K562 (cell line): ENCODE data around the gene YIF1A. TPM values are rescaled to one million over a fixed set of nuclear protein-coding genes. Genes with fewer than 3 reads are reported as not detected.
A peak's percentile ranks its signal among the peaks of the same experiment; 100 is the strongest.

Experiments
- ARID3A ChIP-seq: IDR thresholded peaks from 2 replicates; pipeline ENCODE4 v1.6.1; 2012; ENCODE audit warnings: low read depth, low read length, improper control_type of control experiment, borderline replicate concordance
- CHD2 ChIP-seq: IDR thresholded peaks from 2 replicates; pipeline ENCODE4 v1.6.1; 2011; ENCODE audit warnings: low read depth, low read length
- DNMT1 ChIP-seq: fragments of 450-650 bp; IDR thresholded peaks from 2 replicates; pipeline ENCODE4 v1.6.1; 2016; ENCODE audit warnings: antibody characterized with exemption, mild to moderate bottlenecking
- FOXA1 ChIP-seq: fragments of 450-650 bp; IDR thresholded peaks from 2 replicates; pipeline ENCODE4 v1.6.1; 2016; ENCODE audit warnings: mild to moderate bottlenecking, borderline replicate concordance
- FOXO4 ChIP-seq: fragments of 450-650 bp; formaldehyde crosslinking; IDR thresholded peaks from 2 replicates; pipeline ENCODE4 v1.4.0; 2020; ENCODE audit warnings: mild to moderate bottlenecking, moderate library complexity
- HDGF ChIP-seq: fragments of 450-650 bp; IDR thresholded peaks from 2 replicates; pipeline ENCODE4 v1.6.1; 2016
- HNRNPUL1 ChIP-seq: fragments of 200-400 bp; formaldehyde crosslinking; IDR thresholded peaks from 2 replicates; pipeline ENCODE4 v1.6.1; 2017; ENCODE audit warnings: low read length
- MCM7 ChIP-seq, 2 experiments: fragments of 450-650 bp; IDR thresholded peaks; 2 replicates each; pipeline ENCODE4 v1.6.1; 2016 to 2018
- MECOM ChIP-seq: fragments of 250-450 bp; sonication (Bioruptor Pico); IDR thresholded peaks from 2 replicates; pipeline ENCODE4 v1.8.0; 2022; ENCODE audit warnings: inconsistent platforms
- PCBP1 ChIP-seq: fragments of 200-400 bp; formaldehyde crosslinking; IDR thresholded peaks from 2 replicates; pipeline ENCODE4 v1.6.1; 2018; ENCODE audit warnings: mild to moderate bottlenecking, low read depth, low read length; ENCODE audit not compliant: poor library complexity, severe bottlenecking
- PHF21A ChIP-seq: fragments of 450-650 bp; IDR thresholded peaks from 2 replicates; pipeline ENCODE4 v1.6.1; 2017; ENCODE audit warnings: low read depth, borderline replicate concordance
- THRB ChIP-seq: fragments of 450-650 bp; formaldehyde crosslinking; conservative IDR thresholded peaks from 2 replicates; pipeline ENCODE4 v1.4.0; 2022; ENCODE audit warnings: mild to moderate bottlenecking, missing genetic modification characterization
- ZNF140 ChIP-seq: fragments of 250-450 bp; sonication (Bioruptor Pico); IDR thresholded peaks from 2 replicates; pipeline ENCODE4 v1.8.0; 2021; ENCODE audit warnings: moderate library complexity, mild to moderate bottlenecking, inconsistent platforms
- ZNF354B ChIP-seq: fragments of 250-450 bp; sonication (Bioruptor Pico); IDR thresholded peaks from 2 replicates; pipeline ENCODE4 v1.4.0; 2020
- ZNF764 ChIP-seq: fragments of 250-450 bp; sonication (Bioruptor Pico); IDR thresholded peaks from 2 replicates; pipeline ENCODE4 v1.4.0; 2020; ENCODE audit warnings: low read depth, mild to moderate bottlenecking, moderate library complexity
- polyA plus RNA-seq, 8 experiments: library from polyadenylated mRNA; depleted of rRNA in 4 of 8; stranded (reverse) in 5 of 8; unstranded in 3 of 8; fragments of >200 nt; fragmentation: Nextera tagmentation in 2 of 8; fragmentation: Illumina TruSeq in 1 of 8; extraction: Ambion mirVana in 2 of 8; extraction: Trizol in 1 of 8; gene quantifications; 2 replicates each; pipeline versions ENCODE4 v1.2.1 to v1.2.3, GENCODE V29; 2011 to 2014; ENCODE audit warnings: inconsistent platforms in 1 of 8, missing spikeins in 1 of 8
- total RNA-seq, 7 experiments: library from RNA; depleted of rRNA in 6 of 7; stranded (reverse); fragments of >200 nt in 6 of 7; fragmentation: Illumina TruSeq in 2 of 7; extraction: Trizol in 2 of 7; gene quantifications; 2 replicates each; pipeline versions ENCODE4 v1.2.1 to v1.2.3, GENCODE V29; 2011 to 2021; ENCODE audit warnings: low replicate concordance in 1 of 7

Gene YIF1A
- total and polyA plus RNA-seq, 9 of the 15 experiments (the other 6 are each of a cell fraction or from before 2014, with no cell fraction given), result 8.6 to 121 (median 77.2) TPM

GRCh38 chr11:66311965-66312548 is 23.1 kb upstream of the YIF1A start (continued):
- TF ChIP-seq ARID3A (no peak), MECOM (CRISPR knock-in tag) (no peak), FOXO4 (no peak), ZNF140 (no peak), PHF21A (peak; percentile 100), HDGF (0 out of 2 replicates have a peak, but pooled peaks have one; percentile 50), PCBP1 (no peak), FOXA1 (no peak), HNRNPUL1 (no peak), ZNF354B (CRISPR knock-in tag) (no peak), MCM7 (IDR thresholded peaks at IDR 0.05) (no peak), ZNF764 (CRISPR knock-in tag) (no peak), DNMT1 (no peak; the same call in 1 of the 2 replicates), CHD2 (no peak), THRB (CRISPR knock-in tag) (no peak)
